OCI-LY1 (cell line): ENCODE data around the gene SLC1A4.
A peak's percentile ranks its signal among the peaks of the same experiment; 100 is the strongest.

ENCODE experiments used
- H2AFZ ChIP-seq: fragments of 200-600 bp; sonication (generic), shearing (Covaris generic); 2 replicates; pipeline ENCODE4 v1.6.0; 2014; ENCODE audit warnings: antibody characterized with exemption, mild to moderate bottlenecking, low read length
- H3F3A ChIP-seq: fragments of 200-600 bp; sonication (generic), shearing (Covaris generic); 2 replicates; pipeline ENCODE4 v1.6.0; 2014; ENCODE audit warnings: mild to moderate bottlenecking, antibody characterized with exemption, low read length, moderate library complexity; ENCODE audit not compliant: insufficient read depth
- H3K27ac ChIP-seq: fragments of 200-600 bp; sonication (generic); 2 replicates; pipeline ENCODE4 v1.5.1; 2014; ENCODE audit warnings: low read length, mixed run types, mild to moderate bottlenecking, low read depth; ENCODE audit not compliant: poor library complexity, severe bottlenecking
- H3K27me3 ChIP-seq: fragments of 200-600 bp; sonication (generic); 2 replicates; pipeline ENCODE4 v1.6.0; 2014; ENCODE audit warnings: antibody characterized with exemption, mild to moderate bottlenecking, low read length, moderate library complexity; ENCODE audit not compliant: insufficient read depth
- H3K36me3 ChIP-seq: fragments of 200-600 bp; sonication (generic); 2 replicates; pipeline ENCODE4 v1.6.1; 2014; ENCODE audit warnings: mild to moderate bottlenecking, antibody characterized with exemption, low read length, moderate library complexity, mixed read lengths; ENCODE audit not compliant: insufficient read depth
- H3K4me1 ChIP-seq: fragments of 200-600 bp; sonication (generic); 2 replicates; pipeline ENCODE4 v1.5.1; 2014; ENCODE audit warnings: mild to moderate bottlenecking, low read length, moderate library complexity; ENCODE audit not compliant: insufficient read depth, severe bottlenecking
- H3K4me2 ChIP-seq: fragments of 200-600 bp; sonication (generic), shearing (Covaris generic); 2 replicates; pipeline ENCODE4 v1.6.1; 2014; ENCODE audit warnings: low read length
- H3K4me3 ChIP-seq: fragments of 200-600 bp; sonication (generic); 2 replicates; pipeline ENCODE4 v1.5.1; 2014; ENCODE audit warnings: low read length, low read depth, mild to moderate bottlenecking, mixed read lengths; ENCODE audit not compliant: poor library complexity, severe bottlenecking
- H3K79me2 ChIP-seq: fragments of 200-600 bp; shearing (Covaris generic); 2 replicates; pipeline ENCODE4 v1.6.1; 2016; ENCODE audit warnings: mixed run types, low read length, mixed read lengths; ENCODE audit not compliant: insufficient read depth
- H3K9ac ChIP-seq: fragments of 200-600 bp; sonication (generic), shearing (Covaris generic); 2 replicates; pipeline ENCODE4 v1.6.1; 2014; ENCODE audit warnings: mild to moderate bottlenecking, low read length, mixed read lengths
- H3K9me2 ChIP-seq: fragments of 200-600 bp; sonication (generic), shearing (Covaris generic); 2 replicates; pipeline ENCODE4 v1.6.1; 2014; ENCODE audit warnings: low read depth, mild to moderate bottlenecking, low read length, mixed read lengths
- H3K9me3 ChIP-seq: fragments of 200-600 bp; shearing (Covaris generic); 2 replicates; pipeline ENCODE4 v1.6.1; 2014; ENCODE audit warnings: low read length, mixed read lengths
- H4K20me1 ChIP-seq: fragments of 200-600 bp; sonication (generic), shearing (Covaris generic); 2 replicates; pipeline ENCODE4 v1.6.0; 2016; ENCODE audit warnings: mild to moderate bottlenecking, low read length; ENCODE audit not compliant: insufficient read depth
- EZH2 ChIP-seq: fragments of 200-600 bp; sonication (generic), shearing (Covaris generic); IDR thresholded peaks from 2 replicates; pipeline ENCODE4 v1.8.0; 2017; ENCODE audit warnings: borderline replicate concordance, mixed run types, mild to moderate bottlenecking, antibody characterized with exemption, low read length, moderate library complexity, mixed read lengths
- TF ChIP-seq, protein P1 (sequence below): fragments of 200-600 bp; sonication (generic), shearing (Covaris generic); IDR thresholded peaks from 2 replicates; pipeline ENCODE4 v1.5.1; 2017; ENCODE audit warnings: mild to moderate bottlenecking, antibody characterized with exemption, low read length, moderate library complexity, mixed read lengths

The SLC1A4 gene

DNA sequence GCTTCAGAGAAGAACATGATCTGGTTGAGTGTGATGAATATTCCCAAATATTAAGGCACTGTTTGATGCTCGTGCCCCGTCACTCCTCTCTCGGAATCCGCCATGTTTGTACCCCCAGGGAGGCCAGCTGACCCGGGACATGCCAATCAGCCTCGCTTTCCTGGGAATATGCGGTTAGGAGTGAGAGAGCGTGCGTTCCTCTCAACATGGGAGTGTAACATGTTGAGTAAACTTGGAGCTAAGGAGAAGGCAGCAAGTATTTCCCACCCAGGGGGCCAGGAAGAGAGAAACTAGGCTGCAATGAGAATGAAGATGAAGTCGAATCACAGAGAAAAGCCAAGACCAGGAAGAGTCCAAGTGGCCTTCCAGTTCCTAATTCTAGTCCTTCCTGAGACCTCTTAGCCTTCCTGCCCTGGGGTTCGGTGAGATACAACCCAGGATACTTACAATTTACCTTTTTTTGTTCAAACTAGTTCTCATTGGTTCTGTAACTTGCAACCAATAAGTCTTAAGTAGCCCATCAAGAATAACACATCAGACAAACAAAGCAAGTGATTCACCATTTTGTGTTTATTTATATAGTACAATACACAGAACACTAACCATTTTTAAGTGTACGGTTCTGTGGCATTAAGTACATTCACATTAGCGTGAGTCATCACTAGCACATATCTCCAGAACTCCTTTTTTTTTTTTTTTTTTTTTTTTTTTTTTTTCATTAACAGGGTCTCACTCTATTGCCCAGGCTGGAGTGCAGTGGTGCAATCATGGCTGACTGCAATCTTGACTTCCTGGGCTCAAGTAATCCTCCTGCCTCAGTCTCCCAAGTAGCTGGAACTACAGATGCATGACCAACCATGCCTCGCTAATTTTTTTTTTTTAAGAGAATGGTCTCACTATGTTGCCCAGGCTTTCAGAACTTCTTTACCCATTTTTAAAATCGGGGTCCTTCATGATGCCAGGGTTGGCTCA lies 36.4 kb upstream of the SLC1A4 start:
- no peak overlapping the region for H2AFZ ChIP-seq
- H3K4me2 ChIP-seq = no peak overlapping the region
- no peak overlapping the region for H3K4me3 ChIP-seq
- H3K9me2 ChIP-seq = no peaks in the 10 kb centered on the region
- H3K9ac ChIP-seq = no peak overlapping the region
- H3K4me1 ChIP-seq = peaks cover 29% of the 10 kb centered on the region
- no peaks in the 10 kb centered on the region for H3K36me3 ChIP-seq
- H3K9me3 ChIP-seq = peaks cover 7% of the 10 kb centered on the region
- no peaks in the 10 kb centered on the region for H3K27me3 ChIP-seq
- no peaks in the 10 kb centered on the region for H4K20me1 ChIP-seq
- no peaks in the 10 kb centered on the region for H3K79me2 ChIP-seq
- H3K27ac ChIP-seq = no peak overlapping the region
- no peak for TF ChIP-seq EZH2
- TF ChIP-seq, protein P1, sequence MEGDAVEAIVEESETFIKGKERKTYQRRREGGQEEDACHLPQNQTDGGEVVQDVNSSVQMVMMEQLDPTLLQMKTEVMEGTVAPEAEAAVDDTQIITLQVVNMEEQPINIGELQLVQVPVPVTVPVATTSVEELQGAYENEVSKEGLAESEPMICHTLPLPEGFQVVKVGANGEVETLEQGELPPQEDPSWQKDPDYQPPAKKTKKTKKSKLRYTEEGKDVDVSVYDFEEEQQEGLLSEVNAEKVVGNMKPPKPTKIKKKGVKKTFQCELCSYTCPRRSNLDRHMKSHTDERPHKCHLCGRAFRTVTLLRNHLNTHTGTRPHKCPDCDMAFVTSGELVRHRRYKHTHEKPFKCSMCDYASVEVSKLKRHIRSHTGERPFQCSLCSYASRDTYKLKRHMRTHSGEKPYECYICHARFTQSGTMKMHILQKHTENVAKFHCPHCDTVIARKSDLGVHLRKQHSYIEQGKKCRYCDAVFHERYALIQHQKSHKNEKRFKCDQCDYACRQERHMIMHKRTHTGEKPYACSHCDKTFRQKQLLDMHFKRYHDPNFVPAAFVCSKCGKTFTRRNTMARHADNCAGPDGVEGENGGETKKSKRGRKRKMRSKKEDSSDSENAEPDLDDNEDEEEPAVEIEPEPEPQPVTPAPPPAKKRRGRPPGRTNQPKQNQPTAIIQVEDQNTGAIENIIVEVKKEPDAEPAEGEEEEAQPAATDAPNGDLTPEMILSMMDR = no peak
- H3F3A ChIP-seq = no peaks in the 10 kb centered on the region

DNA sequence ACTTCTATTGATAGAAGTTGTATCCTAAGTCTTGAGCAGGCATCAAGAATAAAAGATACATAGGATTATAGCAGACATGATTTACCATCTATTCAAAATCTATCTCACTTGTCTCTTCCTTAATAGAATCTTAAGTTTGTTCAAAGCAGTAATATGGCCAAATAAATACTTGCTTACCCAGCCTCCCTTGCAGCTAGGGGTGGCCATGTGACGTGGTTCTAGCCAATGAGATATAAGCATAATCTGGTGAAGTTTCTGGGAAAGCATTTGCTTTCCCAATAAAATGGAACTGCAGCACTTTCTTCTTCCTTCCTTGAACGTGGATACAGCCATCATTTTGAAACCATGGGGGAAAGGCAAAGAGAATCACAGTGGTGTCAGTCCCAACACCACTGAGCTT lies 33.7 kb upstream of the SLC1A4 start:
- no peaks in the 10 kb centered on the region for H3K27me3 ChIP-seq
- H3K4me2 ChIP-seq = no peak overlapping the region
- H3F3A ChIP-seq = no peaks in the 10 kb centered on the region
- no peak overlapping the region for H3K9ac ChIP-seq
- H4K20me1 ChIP-seq = no peaks in the 10 kb centered on the region
- H3K9me2 ChIP-seq = no peaks in the 10 kb centered on the region
- H2AFZ ChIP-seq = no peak overlapping the region
- H3K27ac ChIP-seq = no peak overlapping the region
- peaks cover 7% of the 10 kb centered on the region for H3K9me3 ChIP-seq
- H3K4me1 ChIP-seq = peaks cover 19% of the 10 kb centered on the region
- no peak for TF ChIP-seq EZH2
- TF ChIP-seq, protein P1 = no peak
- no peaks in the 10 kb centered on the region for H3K36me3 ChIP-seq
- H3K79me2 ChIP-seq = no peaks in the 10 kb centered on the region
- H3K4me3 ChIP-seq = no peak overlapping the region

DNA sequence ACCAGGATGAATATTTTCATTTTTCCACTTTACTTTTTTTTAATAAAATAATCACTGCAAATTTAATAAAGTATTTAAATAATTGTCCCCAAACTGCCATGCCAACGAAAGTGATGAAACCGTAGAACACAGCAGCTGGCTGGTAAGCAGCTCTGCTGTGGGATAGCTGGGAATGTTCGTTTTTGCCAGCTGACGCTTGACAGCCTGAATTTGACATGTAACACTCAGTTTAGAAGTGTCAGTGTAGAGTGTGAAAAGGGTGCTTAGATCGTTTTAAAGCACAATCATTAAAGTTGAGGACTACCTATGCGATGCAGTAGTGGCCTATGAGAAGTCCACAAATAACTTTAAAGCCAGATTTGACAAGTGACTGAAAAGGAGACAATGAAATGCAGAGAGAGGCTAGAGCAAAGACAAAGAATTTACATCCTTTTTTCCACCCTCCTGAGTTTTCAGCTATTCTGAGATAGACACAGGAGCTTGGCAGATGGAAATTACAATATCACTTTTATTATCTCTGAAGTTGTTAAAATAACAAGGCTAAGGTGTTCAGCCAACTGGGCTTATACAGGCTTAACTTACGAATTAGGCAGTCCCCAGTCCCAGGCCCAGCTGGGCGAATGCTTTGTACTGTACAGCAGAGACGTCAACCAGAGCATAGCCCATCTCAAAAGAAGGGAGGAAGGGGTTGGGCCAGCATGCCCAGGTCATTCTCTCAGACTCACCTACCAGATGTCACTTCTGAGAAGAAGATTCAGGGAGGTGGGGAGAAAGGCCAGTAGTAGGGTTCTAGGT lies 31.9 kb upstream of the SLC1A4 start:
- peaks cover 7% of the 10 kb centered on the region for H3K9me3 ChIP-seq
- no peaks in the 10 kb centered on the region for H3K9me2 ChIP-seq
- H3K27me3 ChIP-seq = no peaks in the 10 kb centered on the region
- no peaks in the 10 kb centered on the region for H3K36me3 ChIP-seq
- peak overlapping the region; percentile 7 for H3K27ac ChIP-seq
- no peaks in the 10 kb centered on the region for H3F3A ChIP-seq
- H3K4me1 ChIP-seq = peaks cover 5% of the 10 kb centered on the region
- H2AFZ ChIP-seq = 0 out of 2 replicates have a peak overlapping the region, but pooled peaks have one; percentile 34
- H3K9ac ChIP-seq = no peak overlapping the region
- TF ChIP-seq EZH2 = no peak
- TF ChIP-seq, protein P1 = no peak
- H3K4me2 ChIP-seq = no peak overlapping the region
- H4K20me1 ChIP-seq = no peaks in the 10 kb centered on the region
- no peaks in the 10 kb centered on the region for H3K79me2 ChIP-seq
- no peak overlapping the region for H3K4me3 ChIP-seq
